ENCODE data around the gene IL31RA.

The IL31RA gene

GRCh38 chr5:55919625-55920024 lies 68.5 kb downstream of the IL31RA start:
- Histone ChIP-seq H3K4me2 (ENCODE audit: low read depth, low read length, poor library complexity, severe bottlenecking) (no peak overlapping the region), H3F3A (ENCODE audit: insufficient read depth) (no peaks in the 10 kb centered on the region)

DNA sequence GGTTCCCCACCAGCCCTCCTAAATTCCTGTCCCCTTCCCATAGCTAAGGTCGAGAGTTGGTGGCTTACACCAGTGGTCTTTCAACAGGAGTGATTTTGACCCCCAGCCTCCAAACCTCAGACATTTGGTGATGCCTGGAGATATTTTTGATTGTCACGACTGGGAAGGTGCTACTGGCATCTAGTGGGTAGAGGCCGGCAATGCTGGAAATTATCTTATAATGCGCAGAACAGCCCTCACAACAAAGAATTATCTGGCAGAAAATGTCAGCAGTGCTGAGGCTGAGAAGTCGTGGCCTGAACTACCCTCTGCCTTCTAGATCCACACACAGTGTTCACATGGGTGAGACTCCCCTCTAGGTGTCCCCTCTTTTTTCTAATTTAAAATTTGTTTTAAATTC lies 69.6 kb downstream of the IL31RA start:
- Histone ChIP-seq H4K20me1 (ENCODE audit: low read depth, low read length) (no peaks in the 10 kb centered on the region), H3K9me3 (ENCODE audit: insufficient read depth, low read length) (no peaks in the 10 kb centered on the region), H3F3A (ENCODE audit: insufficient read depth) (no peaks in the 10 kb centered on the region), H3K9ac (ENCODE audit: low read length) (no peak overlapping the region), H3K79me2 (ENCODE audit: insufficient read depth, low read length) (no peaks in the 10 kb centered on the region), H3K36me3 (ENCODE audit: low read length) (no peaks in the 10 kb centered on the region), H3K4me3 (ENCODE audit: insufficient read depth, low read length, poor library complexity, severe bottlenecking) (no peak overlapping the region), H2AFZ (ENCODE audit: low read depth, low read length, severe bottlenecking) (no peak overlapping the region), H3K9me2 (replicated peaks; ENCODE audit: insufficient read depth, low read length) (no peaks in the 10 kb centered on the region), H3K27me3 (ENCODE audit: low read length) (no peaks in the 10 kb centered on the region), H3K27ac (ENCODE audit: low read depth, low read length) (no peak overlapping the region), H3K4me2 (ENCODE audit: low read depth, low read length, poor library complexity, severe bottlenecking) (no peak overlapping the region)
- TF ChIP-seq, protein P1, sequence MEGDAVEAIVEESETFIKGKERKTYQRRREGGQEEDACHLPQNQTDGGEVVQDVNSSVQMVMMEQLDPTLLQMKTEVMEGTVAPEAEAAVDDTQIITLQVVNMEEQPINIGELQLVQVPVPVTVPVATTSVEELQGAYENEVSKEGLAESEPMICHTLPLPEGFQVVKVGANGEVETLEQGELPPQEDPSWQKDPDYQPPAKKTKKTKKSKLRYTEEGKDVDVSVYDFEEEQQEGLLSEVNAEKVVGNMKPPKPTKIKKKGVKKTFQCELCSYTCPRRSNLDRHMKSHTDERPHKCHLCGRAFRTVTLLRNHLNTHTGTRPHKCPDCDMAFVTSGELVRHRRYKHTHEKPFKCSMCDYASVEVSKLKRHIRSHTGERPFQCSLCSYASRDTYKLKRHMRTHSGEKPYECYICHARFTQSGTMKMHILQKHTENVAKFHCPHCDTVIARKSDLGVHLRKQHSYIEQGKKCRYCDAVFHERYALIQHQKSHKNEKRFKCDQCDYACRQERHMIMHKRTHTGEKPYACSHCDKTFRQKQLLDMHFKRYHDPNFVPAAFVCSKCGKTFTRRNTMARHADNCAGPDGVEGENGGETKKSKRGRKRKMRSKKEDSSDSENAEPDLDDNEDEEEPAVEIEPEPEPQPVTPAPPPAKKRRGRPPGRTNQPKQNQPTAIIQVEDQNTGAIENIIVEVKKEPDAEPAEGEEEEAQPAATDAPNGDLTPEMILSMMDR (IDR thresholded peaks at IDR 0.05; ENCODE audit: insufficient read depth, low read length, poor library complexity, severe bottlenecking) = no peak
- no peak for TF ChIP-seq EZH2phosphoT487 (conservative IDR thresholded peaks at IDR 0.05; ENCODE audit: low read length)

More at GRCh38 chr5:55919625-55920024, 68.5 kb downstream of the IL31RA start:
- H4K20me1 ChIP-seq (ENCODE audit: low read depth, low read length) = no peaks in the 10 kb centered on the region
- no peak overlapping the region for H2AFZ ChIP-seq (ENCODE audit: low read depth, low read length, severe bottlenecking)
- no peaks in the 10 kb centered on the region for H3K36me3 ChIP-seq (ENCODE audit: low read length)
- no peaks in the 10 kb centered on the region for H3K9me3 ChIP-seq (ENCODE audit: insufficient read depth, low read length)
- no peak overlapping the region for H3K4me3 ChIP-seq (ENCODE audit: insufficient read depth, low read length, poor library complexity, severe bottlenecking)
- H3K27me3 ChIP-seq (ENCODE audit: low read length) = no peaks in the 10 kb centered on the region
- no peak for TF ChIP-seq EZH2phosphoT487 (conservative IDR thresholded peaks at IDR 0.05; ENCODE audit: low read length)
- TF ChIP-seq, protein P1 (IDR thresholded peaks at IDR 0.05; ENCODE audit: insufficient read depth, low read length, poor library complexity, severe bottlenecking) = no peak
- no peaks in the 10 kb centered on the region for H3K9me2 ChIP-seq (replicated peaks; ENCODE audit: insufficient read depth, low read length)
- no peak overlapping the region for H3K27ac ChIP-seq (ENCODE audit: low read depth, low read length)
- no peaks in the 10 kb centered on the region for H3K79me2 ChIP-seq (ENCODE audit: insufficient read depth, low read length)
- H3K9ac ChIP-seq (ENCODE audit: low read length) = no peak overlapping the region

- no peak overlapping the region for H3K9ac ChIP-seq (ENCODE audit: low read length)
- H3F3A ChIP-seq (ENCODE audit: insufficient read depth) = no peaks in the 10 kb centered on the region
- TF ChIP-seq, protein P1 (IDR thresholded peaks at IDR 0.05; ENCODE audit: insufficient read depth, low read length, poor library complexity, severe bottlenecking) = no peak
- no peak for TF ChIP-seq EZH2phosphoT487 (conservative IDR thresholded peaks at IDR 0.05; ENCODE audit: low read length)
- no peak overlapping the region for H3K27ac ChIP-seq (ENCODE audit: low read depth, low read length)
- H3K27me3 ChIP-seq (ENCODE audit: low read length) = no peaks in the 10 kb centered on the region
- no peak overlapping the region for H3K4me2 ChIP-seq (ENCODE audit: low read depth, low read length, poor library complexity, severe bottlenecking)
- H3K9me2 ChIP-seq (replicated peaks; ENCODE audit: insufficient read depth, low read length) = no peaks in the 10 kb centered on the region
- no peaks in the 10 kb centered on the region for H3K36me3 ChIP-seq (ENCODE audit: low read length)
- no peak overlapping the region for H2AFZ ChIP-seq (ENCODE audit: low read depth, low read length, severe bottlenecking)
- H3K9me3 ChIP-seq (ENCODE audit: insufficient read depth, low read length) = no peaks in the 10 kb centered on the region
- no peak overlapping the region for H3K4me3 ChIP-seq (ENCODE audit: insufficient read depth, low read length, poor library complexity, severe bottlenecking)
- no peaks in the 10 kb centered on the region for H3K79me2 ChIP-seq (ENCODE audit: insufficient read depth, low read length)
- no peaks in the 10 kb centered on the region for H4K20me1 ChIP-seq (ENCODE audit: low read depth, low read length)
These were observed 70.5 kb downstream of the IL31RA start for GRCh38 chr5:55921617-55922016.

Measured in SU-DHL-6 (cell line).